Endometrial microvascular endothelial cells (primary cell): Measurements from ENCODE around the gene CBX7. TPM values are rescaled to one million over a fixed set of nuclear protein-coding genes. Genes with fewer than 3 reads are reported as not detected.

Source experiments
- in situ Hi-C: cut with HindIII; loops from 2 replicates; pipeline ENCODE4 v1.10.0; 2017; ENCODE audit warnings: low sequenced_read_pairs, low pct_unique_long_range_greater_than_20kb; ENCODE audit errors: inconsistent ontology term
- total RNA-seq: library from RNA; depleted of rRNA; stranded (reverse); fragments of >200 nt; gene quantifications from one replicate; pipeline ENCODE4 v1.2.3, GENCODE V29; 2015; ENCODE audit errors: inconsistent ontology term

Gene CBX7
- total RNA-seq, 1 donor from 2014 or later, result 2.2 TPM

DNA sequence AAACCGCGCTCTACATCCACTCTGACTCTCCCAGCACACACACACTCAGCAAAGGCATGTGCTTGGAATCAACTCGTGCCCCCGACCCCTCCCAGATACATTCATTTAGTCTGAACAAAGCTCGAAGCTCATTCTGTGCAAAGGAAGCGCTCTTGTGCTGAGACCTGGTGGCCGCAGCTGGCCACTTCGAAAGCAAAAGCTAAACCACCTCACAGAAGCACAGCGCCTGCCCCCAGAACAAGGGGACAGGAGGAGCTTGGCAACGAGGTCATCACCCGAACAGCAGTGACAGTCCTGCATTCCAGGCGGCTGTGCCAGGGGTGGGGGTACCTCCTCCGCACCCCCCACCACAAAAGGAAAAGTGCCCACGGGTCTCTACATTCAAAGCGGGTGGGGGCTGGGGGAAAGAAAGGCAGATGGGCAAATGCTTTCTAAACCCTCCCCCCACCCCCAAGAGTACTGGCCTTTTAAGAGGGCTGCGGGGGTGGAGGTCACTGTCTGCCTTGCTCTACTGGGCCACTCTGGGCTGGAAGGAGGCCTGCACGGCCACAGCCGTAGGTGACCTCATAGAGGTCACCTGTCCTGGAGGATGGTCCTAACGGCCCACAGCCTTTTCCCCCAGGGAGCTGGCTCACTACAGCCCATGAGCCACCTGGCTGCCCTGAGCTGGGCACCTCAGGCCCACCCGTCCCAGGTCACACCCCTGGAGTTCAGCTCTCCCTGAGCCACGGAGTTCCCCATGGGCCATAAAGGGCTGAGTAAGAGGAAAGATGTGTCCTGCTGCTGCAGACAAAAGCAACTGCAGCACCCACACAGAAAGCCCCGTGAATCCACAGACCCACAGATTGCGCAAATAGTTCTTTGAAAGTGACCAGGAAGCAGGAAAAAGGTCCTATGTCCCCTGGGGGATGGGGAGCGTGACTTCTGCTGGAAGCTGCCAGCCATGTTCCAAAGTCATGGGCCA lies 21.3 kb downstream of the CBX7 start:
- in situ Hi-C loops, result no loop called here

DNA sequence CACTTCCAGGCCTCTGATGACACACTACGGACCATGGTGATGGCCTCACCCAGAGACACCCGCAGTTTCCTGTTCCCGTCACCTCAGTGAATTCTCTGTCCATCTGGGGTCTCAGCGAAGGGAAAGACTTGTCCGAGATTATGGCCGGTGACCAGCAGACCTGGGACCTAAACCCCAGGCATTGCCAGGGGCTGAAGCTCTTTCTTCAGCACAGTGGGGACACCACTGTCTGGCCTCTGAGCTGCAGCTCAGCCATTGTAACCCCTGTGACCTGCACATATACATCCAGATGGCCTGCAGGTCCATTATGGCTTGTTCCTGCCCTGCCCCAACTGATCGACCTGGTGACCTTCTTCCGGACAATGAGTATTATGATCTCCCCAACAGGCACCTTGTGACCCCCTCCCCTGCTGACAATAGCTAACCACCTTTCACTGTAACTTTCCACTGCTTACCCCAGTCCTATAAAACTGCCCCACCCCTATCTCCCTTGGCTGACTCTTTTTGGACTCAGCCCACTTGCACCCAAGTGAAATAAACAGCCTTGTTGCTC lies 22.3 kb downstream of the CBX7 start:
- in situ Hi-C loops, result no loop called here

DNA sequence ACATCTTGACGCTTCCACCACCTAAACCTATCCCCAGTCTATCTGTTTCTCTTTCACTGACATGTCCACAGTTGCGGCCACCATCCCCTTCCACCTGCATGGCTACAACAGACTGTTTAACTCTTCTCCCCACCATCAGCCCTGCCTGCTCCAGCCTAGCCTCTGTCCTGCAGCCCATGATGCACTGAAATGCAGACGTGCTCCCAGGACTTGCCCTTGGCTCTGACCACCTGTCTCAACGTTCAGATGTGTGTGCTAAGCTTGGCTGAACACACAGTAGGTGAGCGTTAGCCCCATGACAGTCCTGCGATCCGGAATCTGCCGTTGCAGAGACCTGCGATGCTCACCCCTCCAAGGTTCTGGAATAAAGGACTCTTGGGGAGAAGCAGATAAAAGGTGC lies 22.7 kb downstream of the CBX7 start:
- in situ Hi-C loops, result no loop called here

DNA sequence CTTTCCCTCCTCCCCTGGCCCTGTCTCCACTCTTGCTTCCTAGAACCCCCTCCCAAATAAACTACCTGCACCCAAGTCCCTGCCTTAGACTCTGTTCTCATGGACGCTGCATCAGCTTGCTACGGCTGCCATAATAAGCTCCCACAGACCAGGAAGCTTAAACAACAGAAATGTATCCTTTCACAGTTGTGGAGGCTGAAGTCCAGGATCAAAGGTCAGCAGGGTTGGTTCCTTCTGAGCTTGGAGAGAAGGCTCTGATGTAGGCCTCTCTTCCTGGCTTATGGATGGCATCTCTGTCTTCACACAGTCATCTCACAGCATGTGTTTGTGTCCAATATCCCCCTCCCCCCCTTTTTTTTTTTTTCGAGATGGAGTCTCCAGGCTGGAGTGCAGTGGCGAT lies 23.4 kb downstream of the CBX7 start:
- in situ Hi-C loops, result no loop called here

DNA sequence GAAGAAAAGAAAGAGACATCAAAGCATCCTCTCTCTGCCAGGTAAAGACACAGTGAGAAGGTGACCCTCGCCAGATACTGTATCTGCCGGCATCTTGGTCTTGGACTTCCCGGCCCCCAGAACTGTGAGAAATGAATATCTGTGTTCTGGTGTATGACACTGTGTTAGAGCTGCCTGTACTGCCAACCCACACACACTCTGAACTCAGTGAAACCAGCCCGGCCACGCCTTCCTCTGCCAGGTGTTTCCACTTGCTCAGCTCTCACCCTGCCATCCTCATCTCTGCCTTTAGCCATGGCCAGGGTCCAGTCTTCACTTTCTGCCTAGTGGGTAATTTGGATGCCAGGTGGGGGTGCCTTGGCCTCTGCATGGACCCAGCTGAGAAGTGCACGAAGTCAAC lies 24.0 kb downstream of the CBX7 start:
- in situ Hi-C loops, result no loop called here

DNA sequence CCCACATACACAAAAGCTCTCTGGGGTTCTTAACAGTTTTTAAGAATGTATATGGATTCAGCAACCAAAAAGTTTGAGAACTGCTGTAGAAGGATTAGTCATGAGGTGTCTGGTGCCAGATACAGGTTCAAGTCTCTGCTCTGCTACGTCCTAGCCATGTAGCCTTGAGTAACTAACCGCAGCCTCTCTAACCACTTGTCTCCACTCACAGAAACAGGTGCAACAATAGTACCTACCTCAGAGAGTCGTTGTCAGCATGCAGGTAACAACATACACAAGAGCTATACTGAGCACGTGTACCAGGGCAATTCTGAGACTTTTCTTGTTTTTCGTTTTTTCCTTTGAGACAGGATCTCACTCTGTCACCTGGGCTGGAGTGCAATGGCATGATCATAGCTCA lies 26.9 kb downstream of the CBX7 start:
- in situ Hi-C loops, result no loop called here

DNA sequence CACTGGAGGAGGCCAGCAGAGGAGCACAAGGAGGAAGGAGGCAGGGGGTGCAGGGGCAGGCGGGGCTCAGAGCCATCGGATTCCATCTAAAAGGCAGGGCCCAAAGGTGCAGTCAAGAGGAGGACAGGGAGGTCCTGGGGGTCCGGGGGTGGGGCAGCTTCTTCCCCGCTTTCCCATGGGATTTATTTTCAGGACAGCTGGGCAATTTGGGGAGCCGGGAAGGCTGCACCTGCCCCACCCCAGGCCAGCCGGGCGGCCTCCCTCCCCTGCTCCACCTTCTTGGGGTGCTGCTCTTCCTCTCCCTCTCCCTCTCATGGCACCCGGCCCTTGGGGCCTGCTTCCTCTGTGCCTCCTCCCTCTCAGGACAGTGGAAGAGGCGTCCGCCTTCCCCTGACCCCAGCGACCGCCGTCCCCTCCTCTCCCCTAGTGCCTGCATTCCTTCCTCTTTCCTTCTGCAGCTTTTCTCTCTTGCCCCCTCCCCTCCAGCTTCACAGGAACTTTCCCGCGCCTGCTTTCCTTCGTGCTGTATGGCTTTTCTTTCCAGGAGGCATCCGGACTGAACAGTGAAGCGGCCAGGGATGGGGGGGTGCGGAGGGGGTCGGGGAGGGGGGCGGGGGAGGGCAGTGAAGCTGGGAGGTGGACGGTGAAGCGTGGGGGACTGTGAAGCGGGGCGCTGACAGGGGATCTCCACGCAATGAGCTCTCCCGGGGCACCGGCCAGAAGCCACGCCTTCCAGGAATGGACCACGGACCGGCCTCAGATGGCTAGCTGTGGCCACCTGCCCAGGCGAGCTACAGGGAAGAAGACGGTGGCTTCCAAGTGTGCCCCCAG lies 28.5 kb downstream of the CBX7 start:
- in situ Hi-C loops, result no loop called here

DNA sequence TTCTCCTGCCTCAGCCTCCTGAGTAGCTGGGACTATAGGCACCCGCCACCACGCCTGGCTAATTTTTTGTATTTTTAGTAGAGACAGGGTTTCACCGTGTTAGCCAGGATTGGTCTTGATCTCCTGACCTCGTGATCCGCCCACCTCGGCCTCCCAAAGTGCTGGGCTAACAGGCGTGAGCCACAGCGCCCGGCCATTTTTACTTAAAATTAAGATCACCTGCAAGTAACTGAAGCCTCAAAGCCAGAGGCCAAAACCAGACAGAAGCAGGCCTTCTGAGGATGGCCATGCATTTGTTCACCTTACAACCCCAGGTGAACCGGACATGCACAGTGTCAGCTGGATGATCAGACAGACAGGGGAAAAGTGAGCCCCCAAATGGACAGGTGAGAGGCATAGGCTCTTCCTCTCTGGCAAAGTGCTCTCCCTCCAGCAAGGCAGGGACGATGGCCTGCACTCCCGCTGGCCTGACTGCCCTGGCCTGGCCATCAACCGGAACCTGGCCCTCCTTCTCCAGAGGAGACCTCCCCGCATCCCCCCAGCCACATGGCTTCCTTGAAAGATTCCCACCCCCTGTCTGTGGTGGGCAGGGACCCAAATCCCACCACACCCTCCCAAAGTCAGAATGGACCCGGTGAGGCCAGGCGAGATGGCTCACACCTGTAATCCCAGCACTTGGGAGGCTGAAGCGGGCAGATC lies 29.6 kb downstream of the CBX7 start:
- in situ Hi-C loops, result no loop called here

DNA sequence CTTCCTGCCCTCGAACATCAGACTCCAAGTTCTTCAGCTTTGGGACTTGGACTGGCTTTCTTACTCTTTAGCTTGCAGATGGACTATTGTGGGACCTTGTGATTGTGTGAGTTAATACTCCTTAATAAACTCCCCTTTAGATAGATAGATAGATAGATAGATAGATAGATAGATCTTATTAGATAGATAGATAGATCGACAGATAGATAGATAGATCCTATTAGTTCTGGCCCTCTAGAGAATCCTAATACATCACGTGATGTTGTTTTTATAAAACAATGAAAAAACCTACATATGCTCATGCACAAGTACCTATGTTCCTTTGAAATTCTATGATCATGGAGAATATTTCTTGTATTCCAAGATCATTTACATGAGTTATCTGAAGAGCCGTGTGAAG lies 31.5 kb downstream of the CBX7 start:
- in situ Hi-C loops, result no loop called here

DNA sequence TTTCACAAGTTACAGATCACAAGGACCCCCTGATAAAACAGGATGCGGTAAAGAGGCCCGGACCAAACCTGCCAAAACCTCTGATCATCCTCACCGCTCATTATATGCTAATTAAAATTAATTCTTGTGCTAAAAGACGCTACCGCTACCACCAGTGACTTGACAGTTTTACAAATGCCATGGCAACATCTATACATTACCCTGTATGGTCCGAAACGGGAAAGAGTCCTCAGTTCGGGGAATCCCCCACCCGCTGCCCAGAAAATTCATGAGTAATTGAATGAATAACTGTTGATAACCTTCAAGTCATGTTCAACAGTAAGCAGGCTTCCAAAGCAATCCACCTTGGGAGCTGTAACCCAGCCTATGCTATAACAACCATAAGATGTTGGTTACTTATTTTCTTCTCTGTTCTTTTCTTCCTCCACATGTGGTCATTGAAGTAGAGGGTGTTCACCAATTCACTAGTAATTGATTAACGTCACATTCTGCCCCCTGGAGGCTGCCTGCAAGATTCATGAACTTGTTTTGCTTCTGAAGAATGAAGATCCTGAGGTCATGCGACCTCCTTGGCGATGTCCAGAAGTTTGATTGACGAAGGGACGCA lies 34.8 kb downstream of the CBX7 start:
- in situ Hi-C loops, result no loop called here

DNA sequence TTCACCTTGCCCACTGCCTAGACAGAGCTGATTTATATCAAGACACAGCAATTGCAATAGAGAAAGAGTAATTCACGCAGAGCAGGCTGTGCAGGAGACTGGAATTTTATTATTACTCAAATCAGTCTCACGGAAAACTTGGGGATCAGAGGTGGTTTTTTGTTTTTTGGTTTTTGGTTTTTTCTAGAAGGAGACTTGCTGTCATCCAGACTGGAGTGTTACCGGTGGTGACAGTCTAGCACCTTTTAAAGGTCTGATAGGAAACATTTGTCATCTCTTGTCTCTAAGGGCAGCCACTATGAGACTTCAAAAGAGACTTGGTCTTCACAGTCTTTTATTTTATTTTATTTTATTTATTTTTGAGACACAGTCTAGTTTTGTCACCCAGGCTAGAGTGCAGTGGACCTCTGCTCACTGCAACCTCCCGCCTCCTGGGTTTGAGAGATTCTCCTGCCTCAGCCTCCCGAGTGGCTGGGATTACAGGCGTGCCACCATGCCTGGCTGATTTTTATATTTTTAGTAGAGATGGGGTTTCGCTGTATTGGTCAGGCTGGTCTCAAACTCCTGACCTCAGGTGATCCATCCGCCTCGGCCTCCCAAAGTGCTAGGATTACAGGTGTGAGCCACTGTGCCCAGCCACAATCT lies 36.4 kb downstream of the CBX7 start:
- in situ Hi-C loops, result no loop called here

DNA sequence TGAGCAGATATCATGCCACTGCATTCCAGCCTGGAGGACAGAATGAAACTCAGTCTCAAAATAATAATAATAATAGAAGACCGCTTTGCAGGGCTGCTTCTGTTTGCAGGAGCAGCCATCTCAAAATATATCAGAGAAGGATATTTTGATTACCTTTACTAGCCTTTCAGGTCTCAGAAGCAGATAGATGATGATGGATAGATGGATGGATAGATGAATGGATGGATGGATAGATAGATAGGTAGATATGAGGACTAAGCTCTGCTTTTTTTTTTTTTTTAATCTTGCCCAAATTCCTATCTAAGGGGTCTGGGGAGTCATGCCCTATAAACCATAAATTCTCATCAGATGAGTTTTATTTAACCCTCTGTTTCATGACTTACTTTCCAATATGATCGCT lies 36.9 kb downstream of the CBX7 start:
- in situ Hi-C loops, result no loop called here

DNA sequence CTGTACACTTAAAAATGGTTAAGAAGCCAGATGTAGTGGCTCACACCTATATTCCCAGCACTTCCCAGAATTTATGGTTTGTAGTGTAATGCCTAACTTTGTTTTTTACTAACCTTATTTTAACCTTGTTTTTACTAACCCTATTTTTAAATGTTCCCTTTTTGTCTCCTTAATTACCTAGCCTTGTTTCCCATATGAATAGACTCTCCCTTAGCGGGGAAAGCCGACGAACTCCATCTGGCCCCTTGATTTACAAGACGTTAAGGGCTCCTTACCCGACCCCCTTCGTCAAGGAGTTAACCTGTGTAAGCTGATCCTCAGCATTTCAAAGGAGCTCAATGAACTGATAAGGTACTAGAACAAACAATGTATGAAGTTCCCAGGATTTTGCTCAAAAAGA lies 38.4 kb downstream of the CBX7 start:
- in situ Hi-C loops, result no loop called here

DNA sequence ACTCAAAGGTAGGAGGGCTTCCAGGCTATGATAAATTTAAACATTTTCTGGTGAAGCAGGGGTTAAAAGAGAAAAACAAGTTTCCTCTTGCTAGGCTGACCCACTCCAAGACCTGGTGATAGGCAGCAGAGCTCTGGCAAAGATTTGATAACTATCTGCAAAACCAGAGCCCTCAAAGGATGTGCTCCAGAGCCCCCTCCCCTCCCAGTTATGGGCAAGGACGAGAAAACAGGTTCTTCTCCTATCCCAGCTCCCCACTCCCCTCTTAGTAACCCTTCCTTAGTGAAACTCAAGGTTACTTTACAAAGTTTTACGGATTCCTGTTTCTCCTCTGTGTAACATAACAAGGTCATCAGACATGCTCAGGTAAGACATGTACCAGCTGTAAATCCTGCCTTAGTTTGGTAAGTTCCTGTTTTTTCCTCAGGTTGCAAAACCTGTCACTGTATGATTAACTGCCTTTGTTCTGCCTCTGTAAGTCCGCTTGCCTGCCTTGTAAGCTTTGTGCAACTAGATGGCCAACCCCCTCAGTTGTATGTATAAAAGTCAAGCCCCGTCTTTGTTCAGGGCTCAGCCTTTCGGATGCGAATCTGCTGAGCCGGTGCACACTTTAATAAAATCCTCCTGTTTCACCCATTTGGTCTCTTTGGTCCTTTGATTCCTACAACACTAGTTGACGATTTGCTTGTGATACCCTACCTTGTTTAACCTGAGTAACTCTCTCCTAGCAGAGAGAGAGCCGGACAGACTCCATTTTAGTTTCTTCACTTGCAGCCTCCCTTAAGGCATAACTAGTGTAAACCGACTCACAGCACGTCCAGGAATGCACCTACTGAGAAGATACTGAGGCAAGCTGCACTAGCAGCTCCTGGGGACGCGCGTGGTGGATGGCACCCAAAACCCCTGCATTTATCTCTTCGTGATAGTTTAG lies 41.6 kb downstream of the CBX7 start:
- in situ Hi-C loops, result no loop called here

DNA sequence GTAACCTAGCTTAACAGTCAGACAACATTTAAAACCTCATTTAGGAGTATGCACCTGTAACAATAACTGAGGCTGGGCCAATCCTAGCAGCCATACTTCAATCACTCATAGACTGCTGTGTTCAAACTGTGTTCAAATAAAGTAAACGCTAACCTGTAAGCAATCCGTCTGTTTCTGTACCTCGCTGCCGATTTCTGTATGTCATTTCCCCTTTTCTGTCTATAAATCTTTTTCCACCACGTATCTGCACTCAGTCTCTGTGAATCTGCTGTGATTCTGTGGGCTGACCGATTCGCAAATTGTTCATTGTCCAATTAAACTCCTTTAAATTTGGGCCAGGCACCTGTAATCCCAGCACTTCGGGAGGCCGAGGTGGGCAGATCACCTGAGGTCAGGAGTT lies 43.1 kb downstream of the CBX7 start:
- in situ Hi-C loops, result no loop called here

DNA sequence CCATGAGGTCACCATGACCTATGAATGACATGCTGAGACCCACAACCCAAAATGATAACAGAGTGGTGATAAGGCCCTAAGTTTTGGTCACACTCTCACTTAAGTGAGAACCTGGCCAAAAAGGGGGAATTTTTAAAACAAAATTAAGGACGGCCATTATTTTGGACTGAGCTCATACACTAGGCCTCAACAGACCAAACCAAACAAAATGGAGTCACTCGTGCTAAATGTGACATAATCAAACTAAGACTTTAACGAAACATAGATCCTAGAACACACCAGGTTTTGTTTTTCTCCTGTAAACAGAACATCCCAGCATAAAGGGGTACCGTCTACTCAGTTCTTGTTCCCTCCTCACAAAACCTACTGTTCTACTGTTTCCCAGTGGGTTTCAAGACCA lies 44.0 kb downstream of the CBX7 start:
- in situ Hi-C loops, result no loop called here

DNA sequence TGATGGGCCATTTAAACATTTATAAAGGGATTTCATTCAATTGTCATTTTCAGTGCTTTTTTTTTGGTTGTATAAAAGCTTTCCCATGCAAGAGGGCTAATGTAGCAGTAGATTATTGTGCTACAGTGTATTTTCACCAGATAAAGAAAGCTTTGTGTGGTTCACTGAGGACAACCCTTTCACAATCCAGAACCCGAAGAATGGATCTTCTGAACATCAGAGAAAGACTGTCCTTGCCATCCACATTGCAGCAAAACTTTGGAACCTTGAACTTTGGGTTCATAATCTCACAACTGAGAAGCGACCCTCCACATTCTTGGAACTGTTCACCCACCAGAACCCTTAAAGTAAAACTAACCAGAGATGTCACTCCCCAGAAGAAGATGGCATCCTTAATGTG lies 46.2 kb downstream of the CBX7 start:
- in situ Hi-C loops, result no loop called here
